Measurements from ENCODE around the gene NUP205.
A peak's percentile ranks its signal among the peaks of the same experiment; 100 is the strongest.

Gene NUP205

GRCh38 chr7:135539629-135540028 lies 18.1 kb upstream of the NUP205 start:
- no peak overlapping the region for H3K4me3 ChIP-seq (replicated peaks in 1 of 2; ENCODE audit: low read depth in 2 of 2, low read length in 2 of 2)
- no peak for DNase-seq (ENCODE audit: low read depth in 2 of 2)
- TF ChIP-seq, protein P1, sequence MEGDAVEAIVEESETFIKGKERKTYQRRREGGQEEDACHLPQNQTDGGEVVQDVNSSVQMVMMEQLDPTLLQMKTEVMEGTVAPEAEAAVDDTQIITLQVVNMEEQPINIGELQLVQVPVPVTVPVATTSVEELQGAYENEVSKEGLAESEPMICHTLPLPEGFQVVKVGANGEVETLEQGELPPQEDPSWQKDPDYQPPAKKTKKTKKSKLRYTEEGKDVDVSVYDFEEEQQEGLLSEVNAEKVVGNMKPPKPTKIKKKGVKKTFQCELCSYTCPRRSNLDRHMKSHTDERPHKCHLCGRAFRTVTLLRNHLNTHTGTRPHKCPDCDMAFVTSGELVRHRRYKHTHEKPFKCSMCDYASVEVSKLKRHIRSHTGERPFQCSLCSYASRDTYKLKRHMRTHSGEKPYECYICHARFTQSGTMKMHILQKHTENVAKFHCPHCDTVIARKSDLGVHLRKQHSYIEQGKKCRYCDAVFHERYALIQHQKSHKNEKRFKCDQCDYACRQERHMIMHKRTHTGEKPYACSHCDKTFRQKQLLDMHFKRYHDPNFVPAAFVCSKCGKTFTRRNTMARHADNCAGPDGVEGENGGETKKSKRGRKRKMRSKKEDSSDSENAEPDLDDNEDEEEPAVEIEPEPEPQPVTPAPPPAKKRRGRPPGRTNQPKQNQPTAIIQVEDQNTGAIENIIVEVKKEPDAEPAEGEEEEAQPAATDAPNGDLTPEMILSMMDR (IDR thresholded peaks at IDR 0.05; ENCODE audit: low read depth, low read length): no peak

DNA sequence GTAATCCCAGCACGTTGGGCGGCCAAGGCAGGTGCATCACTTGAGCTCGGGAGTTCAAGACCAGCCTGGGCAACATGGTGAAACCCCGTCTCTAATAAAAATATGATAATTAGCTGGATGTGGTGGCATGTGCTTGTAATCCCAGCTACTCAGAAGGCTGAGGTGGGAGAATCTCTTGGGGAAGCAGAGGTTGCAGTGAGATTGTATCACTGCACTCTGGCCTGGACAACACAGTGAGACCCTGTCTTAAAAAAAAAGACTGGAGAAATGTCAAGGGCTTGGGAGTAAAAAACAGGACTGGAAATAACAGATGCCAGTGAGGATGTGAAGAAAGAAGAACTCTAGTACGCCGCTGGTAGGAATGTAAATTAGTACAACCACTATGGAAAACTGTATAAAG lies 16.7 kb upstream of the NUP205 start:
- TF ChIP-seq, protein P1 (IDR thresholded peaks at IDR 0.05; ENCODE audit: low read depth, low read length): no peak
- DNase-seq (ENCODE audit: low read depth in 2 of 2): no peak
- H3K4me3 ChIP-seq (replicated peaks in 1 of 2; ENCODE audit: low read depth in 2 of 2, low read length in 2 of 2): no peak overlapping the region

- TF ChIP-seq, protein P1 (IDR thresholded peaks at IDR 0.05; ENCODE audit: low read depth, low read length): no peak
- no peak for DNase-seq (ENCODE audit: low read depth in 2 of 2)
- H3K4me3 ChIP-seq (replicated peaks in 1 of 2; ENCODE audit: low read depth in 2 of 2, low read length in 2 of 2): no peak overlapping the region
Measured at GRCh38 chr7:135550196-135550595, 7.5 kb upstream of the NUP205 start.

GRCh38 chr7:135552148-135552547 lies 5.6 kb upstream of the NUP205 start:
- no peak overlapping the region for H3K4me3 ChIP-seq (replicated peaks in 1 of 2; ENCODE audit: low read depth in 2 of 2, low read length in 2 of 2)
- no peak for DNase-seq (ENCODE audit: low read depth in 2 of 2)
- TF ChIP-seq, protein P1 (IDR thresholded peaks at IDR 0.05; ENCODE audit: low read depth, low read length): no peak

- no peak for DNase-seq (ENCODE audit: low read depth in 2 of 2)
- no peak overlapping the region for H3K4me3 ChIP-seq (replicated peaks in 1 of 2; ENCODE audit: low read depth in 2 of 2, low read length in 2 of 2)
- TF ChIP-seq, protein P1 (IDR thresholded peaks at IDR 0.05; ENCODE audit: low read depth, low read length): no peak
Measured at GRCh38 chr7:135553346-135553745, 4.4 kb upstream of the NUP205 start.

DNA sequence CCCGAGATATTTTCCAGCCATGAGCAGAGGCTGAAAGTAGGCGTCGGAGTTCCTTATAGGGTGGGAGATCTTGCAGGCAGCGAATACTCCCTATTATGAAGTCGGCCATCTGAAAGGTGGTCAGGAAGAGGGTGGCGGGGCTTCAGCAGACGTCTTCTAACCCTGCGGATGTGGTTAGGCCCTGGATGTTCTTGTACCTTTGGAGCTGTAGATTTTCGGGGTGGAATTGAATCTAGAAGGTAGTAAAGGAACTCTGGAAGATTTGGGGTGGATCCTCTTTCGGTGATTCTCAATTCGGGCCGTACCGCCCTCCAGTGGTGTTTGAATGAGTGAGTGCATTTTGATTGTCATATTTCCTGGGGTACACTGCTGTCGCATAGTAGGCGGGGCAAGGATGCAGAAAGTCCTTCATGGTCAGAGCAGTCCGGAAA lies 635 bp downstream of the NUP205 start:
- TF ChIP-seq, protein P1 (IDR thresholded peaks at IDR 0.05; ENCODE audit: low read depth, low read length): peak; percentile 58
- peak overlapping the region; percentile 97 to 98 for H3K4me3 ChIP-seq (replicated peaks in 1 of 2; ENCODE audit: low read depth in 2 of 2, low read length in 2 of 2)
- peak; percentile 59 to 72 for DNase-seq (ENCODE audit: low read depth in 2 of 2)

DNA sequence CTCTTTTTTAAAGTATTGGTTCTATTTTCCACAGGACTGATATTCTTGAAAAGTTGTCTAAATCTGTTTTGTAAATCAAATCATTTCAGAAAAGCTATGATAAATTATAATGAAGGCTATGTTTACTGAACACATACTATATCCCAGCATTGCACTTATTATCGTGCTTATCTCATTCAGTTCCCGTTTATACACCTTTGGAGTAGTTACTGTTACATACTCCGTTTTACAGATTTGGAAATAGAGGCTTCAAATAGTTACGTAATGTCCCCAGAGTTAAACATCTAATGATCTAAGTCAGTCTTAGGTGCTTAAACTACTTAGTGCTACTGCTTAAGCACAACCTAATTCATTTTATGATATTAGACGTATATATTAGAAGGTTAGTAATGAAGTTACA lies 1.2 kb downstream of the NUP205 start:
- DNase-seq (ENCODE audit: low read depth in 2 of 2): no peak
- TF ChIP-seq, protein P1 (IDR thresholded peaks at IDR 0.05; ENCODE audit: low read depth, low read length): no peak
- H3K4me3 ChIP-seq (replicated peaks in 1 of 2; ENCODE audit: low read depth in 2 of 2, low read length in 2 of 2): peak overlapping the region; percentile 97 to 98
